ENCODE data around the gene SLC36A2.
"Not testable (repeated sequence)": the region's sequence is repeated elsewhere in the genome, so short reads cannot be mapped to it uniquely, and the experiment has no call there.

Gene SLC36A2

DNA sequence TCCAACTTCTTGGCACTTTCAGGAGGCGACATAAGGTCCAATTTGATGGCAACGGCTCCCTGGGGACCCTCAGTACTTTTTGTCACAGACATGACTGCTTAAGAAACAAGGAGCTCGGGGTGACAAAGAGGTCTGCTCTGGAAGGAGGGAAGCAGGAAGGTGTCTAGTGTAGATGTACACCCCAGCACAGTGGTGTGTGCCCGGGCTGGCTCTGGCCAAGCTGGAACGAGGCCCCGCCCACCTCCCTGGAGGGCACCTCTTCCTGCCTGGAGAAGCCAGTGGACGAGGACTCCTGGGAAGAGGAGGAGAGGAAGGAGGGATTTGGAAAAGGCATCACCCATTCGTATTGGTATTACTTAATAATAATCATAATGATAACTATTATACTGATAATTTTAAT is at the start of gene SLC36A2:
TSS of gene SLC36A2 (minus strand) at position 191 of the 400 bp plus-strand sequence. CDS start at position 92, 99 bp downstream.
- no peak for DNase-seq (ENCODE audit: low read depth in 3 of 3)

DNA sequence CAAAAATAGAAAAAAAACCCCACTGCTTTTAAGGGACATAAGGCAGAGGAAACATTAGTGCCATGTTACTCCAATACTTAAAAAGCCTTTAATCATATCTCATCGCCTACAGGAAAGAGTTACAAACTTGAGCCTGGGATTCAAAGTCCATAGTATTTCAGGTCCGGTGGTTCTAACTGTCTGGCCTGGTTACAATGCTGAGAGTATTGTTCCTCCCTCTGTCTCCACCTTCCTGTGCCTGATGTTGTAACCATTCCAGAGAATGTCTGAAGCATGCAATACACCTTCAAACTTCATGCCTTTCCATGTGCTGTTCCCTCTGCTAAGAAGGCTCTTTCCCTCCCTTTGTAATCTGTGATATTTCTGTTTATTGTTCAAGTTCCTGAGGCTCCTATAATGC is 41.6 kb upstream of the SLC36A2 start:
- DNase-seq (ENCODE audit: low read depth in 3 of 3), result no peak

DNA sequence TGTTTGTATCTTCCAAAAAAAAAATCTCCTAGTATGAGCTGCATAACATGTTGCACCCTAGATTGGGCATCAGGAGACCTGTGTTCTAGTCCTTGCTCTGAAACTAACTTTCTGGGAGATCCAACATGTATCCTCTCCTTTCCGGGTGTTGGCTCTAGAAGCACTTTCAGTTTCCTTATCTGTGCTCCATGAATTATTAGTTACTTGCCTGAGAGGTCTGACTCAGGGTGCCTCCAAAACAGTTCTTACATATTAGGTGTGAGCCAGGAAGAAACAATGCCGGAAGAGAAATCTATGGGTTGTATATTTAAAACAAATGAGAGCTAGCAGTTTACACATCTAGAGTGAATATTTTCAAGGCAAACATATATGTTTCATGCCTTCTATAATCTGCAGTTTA is 36.7 kb upstream of the SLC36A2 start:
- DNase-seq (ENCODE audit: low read depth in 3 of 3), result no peak

DNA sequence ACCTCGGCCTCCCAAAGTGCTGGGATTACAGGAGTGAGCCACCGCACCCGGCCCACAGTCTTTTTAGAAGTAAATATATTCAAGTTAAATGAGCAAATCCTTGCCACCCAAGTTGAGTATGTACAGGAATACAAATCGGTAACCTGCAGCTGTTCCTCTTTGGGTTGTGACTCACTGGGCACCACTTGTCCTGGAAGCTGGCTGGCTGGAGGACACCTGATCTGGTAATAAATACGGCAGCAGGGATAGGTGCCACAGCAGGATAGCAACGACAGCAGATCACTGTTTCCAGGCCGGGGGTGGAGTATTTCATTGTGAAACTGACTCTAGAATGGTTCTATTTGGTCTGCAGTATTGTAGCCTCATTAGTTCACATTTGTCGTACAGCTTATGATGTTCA is 35.7 kb upstream of the SLC36A2 start:
- no peak for DNase-seq (ENCODE audit: low read depth in 3 of 3)

DNA sequence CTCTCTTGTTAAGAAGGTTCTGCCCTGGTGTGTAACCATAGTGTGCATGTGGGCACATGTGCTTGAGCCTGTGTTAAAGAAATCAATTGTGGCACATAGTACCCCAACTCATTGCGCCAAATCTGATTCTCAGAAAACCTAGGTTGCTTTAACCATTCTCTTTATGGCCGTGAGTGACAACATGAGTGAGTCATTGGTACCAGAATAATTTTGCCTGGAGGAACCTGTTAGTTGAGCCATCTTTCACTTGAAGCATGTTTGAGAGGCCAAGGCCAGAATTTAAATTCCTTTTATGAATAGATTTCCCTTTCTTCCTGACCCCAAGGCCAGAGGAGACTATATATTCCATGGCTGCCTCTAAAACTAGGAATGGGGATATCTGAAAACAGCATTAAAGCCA is 35.2 kb upstream of the SLC36A2 start:
- DNase-seq (ENCODE audit: low read depth in 3 of 3), result no peak

DNA sequence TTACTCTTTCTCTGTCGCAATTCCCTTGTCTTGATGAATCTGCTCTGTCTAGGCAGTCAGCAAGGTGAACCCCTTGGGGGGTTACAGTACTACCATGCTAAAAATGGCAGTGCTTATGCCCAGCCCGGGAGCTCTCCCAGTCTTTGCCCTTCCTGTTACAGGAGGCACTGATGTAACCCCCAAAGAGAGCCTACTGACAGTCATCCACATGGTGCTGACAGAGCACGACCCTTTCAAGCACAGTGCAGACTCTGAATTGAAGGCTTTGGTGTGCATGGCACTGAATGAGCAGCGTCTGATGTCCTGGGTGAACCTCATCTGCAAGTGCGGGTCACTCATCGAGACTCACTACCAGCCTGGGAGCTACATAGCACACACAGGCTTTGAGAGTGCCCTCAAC is 34.5 kb upstream of the SLC36A2 start:
- DNase-seq (ENCODE audit: low read depth in 3 of 3), result no peak

DNA sequence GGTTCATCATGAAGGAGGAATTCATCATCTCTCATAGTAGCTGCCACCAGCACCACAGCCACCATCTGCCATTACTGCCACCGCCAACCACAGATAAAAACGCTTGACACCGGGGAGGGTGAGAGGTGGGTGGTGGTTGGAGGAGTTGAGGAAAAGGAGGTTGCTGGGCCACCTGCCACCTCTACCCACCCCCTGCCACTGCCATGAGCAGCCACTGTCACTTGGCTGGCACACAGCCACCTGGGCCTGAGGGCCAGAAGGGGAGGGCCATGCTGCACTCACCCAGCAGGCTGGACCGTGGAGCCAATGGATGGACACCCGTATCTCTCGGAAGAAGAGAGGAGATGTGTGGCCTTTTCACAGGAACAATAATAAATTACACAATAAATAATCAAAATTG is 31.3 kb upstream of the SLC36A2 start:
- DNase-seq (ENCODE audit: low read depth in 3 of 3), result no peak

DNA sequence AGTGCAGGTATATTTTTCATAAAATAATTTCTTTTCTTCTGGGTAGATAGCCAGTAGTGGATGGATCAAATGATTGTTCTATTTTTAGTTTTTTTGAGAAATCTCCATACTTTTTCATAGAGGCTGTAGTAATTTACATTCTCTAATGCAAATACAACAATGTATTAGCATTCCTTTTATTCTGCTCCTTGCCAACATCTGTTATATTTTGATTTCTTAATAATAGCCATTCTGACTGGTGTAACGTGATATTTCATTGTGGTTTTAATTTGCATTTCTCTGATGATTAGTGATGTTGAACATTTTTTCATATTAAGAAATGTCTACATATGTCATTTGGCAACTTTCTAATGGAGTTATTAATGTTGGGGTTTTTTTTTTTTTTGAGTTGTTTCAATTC is 27.2 kb upstream of the SLC36A2 start:
- no peak for DNase-seq (ENCODE audit: low read depth in 3 of 3)

DNA sequence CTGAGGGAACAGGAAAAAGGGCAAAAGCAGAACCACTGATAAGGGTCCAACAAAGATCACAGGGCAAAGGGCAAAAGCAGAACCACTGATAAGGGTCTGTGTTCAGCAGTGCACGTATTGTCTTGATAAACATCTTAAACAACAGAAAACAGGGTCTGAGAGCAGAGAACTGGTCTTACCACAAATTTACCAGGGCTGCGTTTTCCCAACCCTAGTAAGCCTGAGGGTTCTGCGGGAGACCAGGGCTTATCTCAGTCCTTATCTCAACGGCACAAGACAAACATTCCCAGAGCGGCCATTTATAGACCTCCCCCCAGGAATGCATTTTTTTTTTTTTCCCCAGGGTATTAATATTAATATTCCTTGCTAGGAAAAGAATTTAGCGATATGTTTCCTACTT is 19.7 kb upstream of the SLC36A2 start:
- not testable (repeated sequence) for DNase-seq (ENCODE audit: low read depth in 3 of 3)

DNA sequence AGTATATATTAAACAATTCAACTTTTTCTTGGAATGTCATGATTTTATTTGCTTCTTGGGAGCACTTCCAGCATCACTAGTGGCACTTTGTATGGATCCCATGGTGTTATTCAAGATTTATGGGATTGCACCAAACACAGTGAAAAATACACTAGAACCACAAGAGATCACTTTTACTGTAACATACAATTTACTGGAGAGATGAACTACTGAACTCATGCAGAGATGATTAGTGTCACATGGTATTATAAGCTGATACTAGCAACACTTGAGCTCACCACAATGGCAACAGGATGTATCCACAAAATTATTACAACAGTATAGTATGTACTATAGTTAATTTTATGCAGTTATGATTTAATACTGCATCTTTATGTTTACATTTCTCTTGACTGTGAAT is 16.3 kb upstream of the SLC36A2 start:
- no peak for DNase-seq (ENCODE audit: low read depth in 3 of 3)

DNA sequence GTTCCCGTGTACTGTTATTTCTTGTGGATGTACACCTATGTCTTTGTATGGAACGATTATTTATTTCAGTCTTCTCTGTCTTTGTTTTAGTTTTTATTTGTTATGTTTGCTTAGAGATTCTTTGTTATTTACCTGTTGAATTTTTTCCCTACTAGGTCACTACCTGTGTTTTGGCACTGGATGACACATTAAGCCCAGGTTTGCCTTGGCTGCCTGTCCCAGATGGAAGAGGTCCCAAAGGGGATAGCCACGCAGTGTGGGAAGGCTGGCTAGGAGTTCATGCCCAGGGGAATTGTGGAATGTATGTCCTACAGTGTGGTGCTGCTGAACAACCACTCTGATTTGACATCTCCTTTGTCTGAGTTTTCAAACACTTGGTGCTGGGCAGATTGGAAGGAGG is 15.6 kb upstream of the SLC36A2 start:
- DNase-seq (ENCODE audit: low read depth in 3 of 3), result no peak

DNA sequence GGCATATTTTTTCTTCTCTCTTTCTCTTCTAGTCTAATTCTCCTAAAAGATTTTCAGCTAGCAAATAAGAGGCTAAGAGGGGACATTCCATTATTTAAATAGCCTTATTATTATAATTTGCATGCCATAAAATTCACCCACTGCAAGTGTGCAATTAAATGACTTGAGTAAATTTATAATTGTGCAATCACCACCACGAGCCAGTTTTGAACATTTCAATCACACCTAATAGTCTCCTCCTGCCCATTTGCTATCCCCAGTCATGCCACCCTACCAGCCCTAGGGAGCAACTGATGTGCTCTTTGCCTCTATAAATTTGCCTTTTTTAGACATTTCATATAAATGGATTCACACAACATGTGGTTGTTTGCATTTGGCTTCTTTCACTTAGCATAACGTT is 12.0 kb upstream of the SLC36A2 start:
- DNase-seq (ENCODE audit: low read depth in 3 of 3), result no peak

DNA sequence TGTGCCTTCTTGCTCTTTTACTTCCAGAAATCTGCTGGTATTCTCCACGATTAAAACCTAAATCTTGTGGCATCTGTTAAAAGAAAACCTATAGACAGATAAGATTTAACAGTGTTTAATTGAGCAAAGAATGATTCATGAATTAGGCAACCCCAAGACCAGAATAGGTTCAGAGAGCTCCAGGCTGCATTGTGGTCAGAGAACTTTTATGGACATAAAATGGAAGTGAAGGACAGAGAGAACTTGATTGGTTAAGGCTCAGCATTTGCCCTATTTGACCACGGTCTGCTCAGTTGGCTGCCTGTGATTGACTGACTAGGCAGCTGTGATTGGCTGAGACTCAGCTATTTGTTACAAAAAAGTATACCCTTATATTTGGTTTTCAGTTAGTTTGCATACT is 10.4 kb upstream of the SLC36A2 start:
- DNase-seq (ENCODE audit: low read depth in 3 of 3), result no peak

DNA sequence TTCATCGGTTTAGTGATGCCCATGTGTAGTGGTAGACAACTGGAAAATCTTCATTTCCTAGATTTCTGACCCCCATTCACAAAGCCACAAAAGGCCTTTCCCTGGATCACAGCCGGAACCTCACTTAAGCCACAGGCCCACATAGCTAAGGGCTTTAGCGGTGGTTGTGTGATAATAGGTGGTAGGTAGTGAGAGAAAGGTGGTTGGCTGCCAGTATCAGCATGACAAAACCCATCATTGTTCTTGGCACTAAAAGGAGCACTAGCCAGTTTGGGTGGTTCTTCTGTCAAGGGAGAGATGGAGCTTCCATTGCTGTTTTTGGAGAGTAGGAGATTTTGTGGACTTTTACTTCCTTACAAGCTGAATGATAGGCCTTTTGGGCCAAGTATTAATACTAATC is 9.7 kb upstream of the SLC36A2 start:
- DNase-seq (ENCODE audit: low read depth in 3 of 3), result no peak

DNA sequence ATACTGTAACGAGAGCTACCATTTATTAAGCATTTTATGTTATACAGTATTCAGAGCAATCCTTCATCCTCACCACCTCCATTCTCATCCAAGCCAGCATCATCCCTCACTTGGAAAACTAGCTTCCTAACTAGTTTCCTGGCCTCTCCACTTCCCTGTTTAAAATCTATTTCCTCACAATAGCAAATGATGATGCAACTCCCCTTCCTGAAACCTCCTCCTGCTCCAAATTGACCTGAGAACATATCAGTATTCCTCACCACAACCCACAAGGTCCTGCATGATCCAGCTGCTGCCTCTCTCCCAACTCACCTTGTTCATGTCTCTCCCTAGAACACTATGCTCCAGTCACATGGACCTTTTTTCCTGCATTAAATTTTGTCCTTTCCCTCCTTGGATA is 4.3 kb upstream of the SLC36A2 start:
- no peak for DNase-seq (ENCODE audit: low read depth in 3 of 3)

DNA sequence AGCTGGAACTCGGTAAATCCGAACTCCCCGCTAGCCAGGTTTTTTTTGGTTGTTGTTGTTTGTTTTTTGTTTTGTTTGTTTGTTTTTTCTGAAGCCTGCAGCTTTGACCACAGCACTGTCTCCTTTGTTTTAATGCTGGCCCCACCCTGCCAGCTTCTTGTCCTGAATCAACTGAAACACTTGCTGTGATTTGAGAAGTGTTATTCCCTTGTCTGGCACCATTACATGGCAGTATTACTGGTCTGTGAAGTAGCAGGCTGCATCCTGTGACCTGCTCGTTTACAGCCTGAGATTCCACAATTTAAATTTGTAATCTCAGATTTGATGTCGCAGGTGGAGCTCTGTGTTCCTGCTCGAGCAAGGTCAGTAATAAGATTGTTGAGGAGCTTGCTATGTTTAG is 1.4 kb upstream of the SLC36A2 start:
- DNase-seq (ENCODE audit: low read depth in 3 of 3), result no peak

DNA sequence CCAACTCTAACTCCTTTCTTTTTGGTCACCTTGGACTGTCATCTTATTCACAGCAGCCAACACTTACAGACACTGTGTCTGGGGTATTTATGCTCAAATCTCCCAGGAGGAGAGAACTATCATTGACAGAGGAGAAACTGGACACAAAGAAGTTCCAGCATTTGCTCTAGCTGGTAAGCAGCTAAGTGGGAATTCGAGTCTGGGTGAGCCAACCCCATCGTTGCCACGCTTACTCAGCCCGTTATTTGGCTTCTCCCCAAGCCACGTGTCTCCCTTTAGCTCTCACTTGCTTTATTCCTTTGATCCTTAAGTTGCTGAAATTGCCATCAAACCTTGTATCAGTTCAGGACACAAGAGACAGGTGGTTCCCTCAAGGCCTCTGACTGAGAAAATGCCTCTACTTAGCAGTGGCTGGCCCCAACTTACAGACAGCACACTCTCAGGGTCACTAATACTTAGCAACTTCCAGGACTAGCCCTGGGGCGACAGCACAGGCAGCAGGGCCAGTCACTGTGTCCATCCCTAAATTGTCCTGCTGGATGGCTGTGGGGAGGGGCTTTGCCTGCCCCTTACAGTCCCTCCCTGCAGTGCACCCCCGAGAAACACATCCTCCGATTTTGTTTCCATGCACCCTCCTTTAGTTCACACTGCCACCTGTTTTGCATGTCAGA is 1.4 kb downstream of the SLC36A2 start:
- DNase-seq (ENCODE audit: low read depth in 3 of 3), result no peak

DNA sequence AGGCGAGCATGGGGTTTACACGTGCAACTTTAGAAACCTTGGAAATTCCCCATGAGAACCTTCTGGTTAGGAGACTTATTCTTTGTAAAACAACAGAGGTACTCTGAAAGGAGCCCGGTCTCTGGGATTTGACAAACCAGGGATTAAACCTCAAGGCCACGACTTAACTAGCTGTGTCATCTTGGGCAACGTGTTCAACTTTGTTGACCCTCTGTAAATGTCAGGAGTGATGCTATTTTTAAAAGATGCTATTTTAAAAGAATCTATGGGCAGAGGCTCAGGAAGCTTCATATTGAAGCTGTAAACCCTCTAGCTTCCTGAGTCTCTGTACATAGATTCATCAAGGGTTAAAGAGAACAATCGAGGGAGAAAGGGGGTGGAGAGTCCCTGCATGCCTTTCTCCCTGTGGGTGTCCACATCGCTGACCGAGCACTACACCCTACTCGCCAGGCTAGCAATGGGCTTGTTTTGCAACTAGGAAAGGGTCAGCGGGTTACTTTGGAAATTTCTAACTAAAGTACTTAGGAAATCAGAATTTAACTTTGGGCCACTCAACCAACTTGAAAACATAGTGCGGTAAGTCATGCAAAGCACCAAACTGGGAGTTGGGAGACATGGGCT is 2.1 kb downstream of the SLC36A2 start:
- DNase-seq (ENCODE audit: low read depth in 3 of 3), result no peak

DNA sequence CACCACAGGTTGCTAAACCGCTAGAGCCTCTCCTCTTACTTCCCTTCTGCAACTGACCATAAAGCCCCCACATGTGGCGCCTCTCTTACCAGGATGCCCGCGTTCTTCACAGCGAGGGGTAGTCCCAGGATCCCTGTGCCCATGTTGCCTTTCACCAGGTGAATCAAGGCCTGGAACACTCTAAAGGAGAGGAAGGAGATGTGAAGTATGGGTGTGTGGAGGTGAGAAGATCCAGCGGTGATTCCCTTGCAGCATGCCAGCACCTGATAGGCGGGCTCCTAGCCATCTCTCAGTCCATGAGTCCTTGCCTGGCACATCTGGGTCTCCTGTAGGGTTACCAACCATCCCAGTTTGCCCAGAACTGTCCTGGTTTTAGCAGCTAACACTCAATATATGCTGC is 3.3 kb downstream of the SLC36A2 start:
- no peak for DNase-seq (ENCODE audit: low read depth in 3 of 3)

DNA sequence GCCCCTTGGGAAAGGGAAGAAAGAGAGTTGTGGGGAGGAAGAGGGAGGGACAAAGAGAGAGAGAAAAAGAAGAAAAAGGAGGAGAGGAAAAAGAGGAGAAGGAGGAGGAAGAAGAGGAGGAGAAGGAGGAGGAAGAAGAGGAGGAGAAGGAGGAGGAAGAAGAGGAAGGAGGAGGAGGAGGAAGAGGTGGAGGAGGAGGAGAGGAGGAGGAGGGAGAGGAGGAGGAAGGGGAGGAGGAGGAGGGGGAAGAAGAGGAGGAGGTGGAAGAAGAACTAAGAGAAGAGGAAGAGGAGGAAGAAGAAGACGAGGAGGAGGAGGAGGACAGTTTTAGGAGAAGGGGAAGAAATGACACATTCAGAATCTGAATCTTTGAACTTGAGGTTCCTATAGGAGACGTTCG is 7.4 kb downstream of the SLC36A2 start:
- DNase-seq (ENCODE audit: low read depth in 3 of 3), result no peak

DNA sequence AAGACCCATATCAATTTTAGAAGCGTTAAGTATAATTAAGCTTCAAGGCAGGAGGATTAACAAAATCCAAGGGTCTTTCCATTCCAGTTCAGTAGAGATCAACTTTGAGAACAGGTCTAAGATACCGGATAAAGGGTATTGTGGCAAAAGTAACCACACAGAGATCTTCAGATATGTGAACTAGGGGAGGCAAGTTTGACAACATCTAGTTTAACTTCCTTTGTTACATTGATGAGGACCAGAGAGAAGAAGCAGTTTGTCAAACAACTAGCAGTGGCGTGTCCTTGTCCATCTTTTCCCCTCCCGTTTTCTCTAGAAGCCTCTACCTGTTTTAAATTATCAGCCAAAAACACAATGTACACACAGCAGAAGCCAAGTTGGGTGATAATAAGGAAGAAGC is 8.6 kb downstream of the SLC36A2 start:
- DNase-seq (ENCODE audit: low read depth in 3 of 3), result no peak

DNA sequence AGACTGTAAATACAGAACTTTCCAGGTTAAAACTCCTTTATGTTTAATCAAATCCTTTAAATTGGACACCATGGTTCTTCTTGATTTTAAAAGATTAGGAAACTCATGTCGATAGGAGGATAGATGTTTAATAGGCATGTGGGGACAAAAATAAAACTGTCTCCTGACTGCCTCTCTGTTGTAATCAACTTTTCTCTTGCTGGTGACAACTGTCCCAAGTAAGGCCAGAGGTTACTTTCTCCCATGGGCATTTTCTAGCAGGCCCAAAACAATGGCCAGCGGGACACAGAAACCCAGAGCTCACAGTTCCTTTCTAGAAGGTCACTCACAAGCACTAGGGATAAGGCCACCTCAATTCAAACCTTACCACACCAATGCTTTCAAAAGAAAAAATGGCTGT is 14.5 kb downstream of the SLC36A2 start:
- no peak for DNase-seq (ENCODE audit: low read depth in 3 of 3)

DNA sequence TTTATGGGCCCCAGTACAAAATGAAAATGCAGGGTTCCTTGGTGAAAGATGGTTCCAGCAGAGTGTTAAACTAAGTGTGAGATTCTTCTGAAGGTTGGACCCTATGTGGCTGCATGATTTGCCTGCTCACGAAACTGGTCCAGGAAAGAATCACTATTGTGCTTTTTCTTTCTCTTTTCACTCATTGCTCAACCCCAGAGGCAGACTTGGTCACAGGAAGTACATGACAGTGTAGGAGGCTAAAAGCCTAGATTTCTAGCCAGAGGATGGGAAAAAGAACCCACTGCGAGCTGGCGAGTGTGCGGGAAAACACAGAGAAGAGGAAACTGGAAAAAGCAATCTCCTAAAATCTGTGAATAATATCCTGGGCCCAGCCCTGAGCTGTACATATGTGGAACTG is 18.6 kb downstream of the SLC36A2 start:
- no peak for DNase-seq (ENCODE audit: low read depth in 3 of 3)

DNA sequence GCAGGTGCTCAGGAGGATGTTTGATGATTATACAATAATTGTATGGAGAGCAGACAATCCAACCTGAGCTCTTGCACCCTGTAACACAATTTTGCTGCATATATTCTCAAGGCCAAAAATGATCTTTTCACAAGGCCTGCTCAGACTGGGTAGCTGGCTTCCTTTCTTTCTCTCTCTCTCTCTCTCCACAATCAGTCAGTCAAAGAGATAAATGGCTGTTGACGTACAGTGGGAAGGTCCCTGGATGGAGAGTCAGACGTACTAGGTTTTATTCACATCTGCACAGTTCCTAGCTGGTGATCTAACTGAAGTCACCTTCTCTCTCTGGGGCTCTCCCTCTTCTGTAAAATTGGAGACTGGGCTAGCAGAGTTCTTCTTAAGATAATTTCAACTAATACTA is 19.8 kb downstream of the SLC36A2 start:
- no peak for DNase-seq (ENCODE audit: low read depth in 3 of 3)

All from stimulated activated CD4-positive, alpha-beta T cell treated with anti-CD3 and anti-CD28 coated beads, TNF-alpha, amount 100 ng/mL, for 4 hours (primary cell).